Astrocyte (in vitro differentiated cells and primary cell): Measurements from ENCODE around the gene SUGCT.

Experiments used
- CTCF ChIP-seq: IDR thresholded peaks from 2 replicates; pipeline ENCODE4 v1.5.1; 2011; ENCODE audit warnings: low read depth, mild to moderate bottlenecking, inconsistent platforms, low read length, moderate library complexity; ENCODE audit not compliant: insufficient read depth
- EZH2 ChIP-seq: IDR thresholded peaks from 2 replicates; pipeline ENCODE4 v1.6.1; 2012; ENCODE audit warnings: mild to moderate bottlenecking, low read length, inconsistent platforms; ENCODE audit not compliant: insufficient read depth

- TF ChIP-seq CTCF: no peak
- no peak for TF ChIP-seq EZH2
Observed at GRCh38 chr7:40463446-40463845, 328.6 kb downstream of the SUGCT start.
